ENCODE data around the gene BPIFB3. TPM values are rescaled to one million over a fixed set of nuclear protein-coding genes. Genes with fewer than 3 reads are reported as not detected.

The BPIFB3 gene
- total and polyA plus RNA-seq, 2 of the 13 experiments (the other 11 are each of a cell fraction or from before 2014, with no cell fraction given): 0.09 TPM; not detected in 1

DNA sequence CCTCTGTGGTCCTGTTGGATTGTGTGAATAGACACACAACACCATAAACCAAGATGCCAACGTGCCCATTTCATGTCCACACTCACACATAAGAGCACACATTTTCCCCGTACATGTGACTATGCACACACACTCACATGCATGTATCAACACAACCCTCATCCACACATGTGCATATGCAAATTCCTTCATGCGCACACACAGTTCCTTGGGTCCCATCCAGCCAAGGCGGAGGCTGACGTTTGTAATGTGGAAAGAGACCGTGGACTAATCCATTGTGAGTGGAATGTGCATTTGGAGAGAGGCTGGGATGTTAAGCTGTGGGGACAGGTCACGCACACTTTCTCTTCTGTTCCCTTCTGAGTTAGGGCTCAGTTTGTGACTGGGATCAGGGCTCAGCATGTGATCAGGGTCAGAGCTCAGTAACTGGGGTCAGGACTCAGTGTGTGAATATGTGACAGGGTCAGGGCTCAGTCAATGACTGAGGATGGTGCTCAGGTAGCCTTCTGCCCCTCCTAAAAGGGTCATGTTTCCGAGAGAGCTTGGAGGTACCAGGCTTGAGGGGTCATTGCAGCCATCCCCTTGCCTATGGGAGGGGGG lies 46.8 kb upstream of the BPIFB3 start (continued):
- TF ChIP-seq ZNF646 (CRISPR knock-in tag; IDR thresholded peaks at IDR 0.05): peak; percentile 93
- TF ChIP-seq KLF12 (CRISPR knock-in tag; IDR thresholded peaks at IDR 0.05; ENCODE audit: borderline replicate concordance): no peak
- no peak for TF ChIP-seq LBX2 (CRISPR knock-in tag; IDR thresholded peaks at IDR 0.05; ENCODE audit: borderline replicate concordance)
- no peak for TF ChIP-seq NCOA2 (CRISPR knock-in tag; IDR thresholded peaks at IDR 0.05)
- TF ChIP-seq SMYD3 (CRISPR knock-in tag; IDR thresholded peaks at IDR 0.05): no peak; the same call in 1 of the 2 replicates
- no peak for TF ChIP-seq ZNF235 (CRISPR knock-in tag; IDR thresholded peaks at IDR 0.05; ENCODE audit: borderline replicate concordance)
- no peak for TF ChIP-seq AGO2 (optimal IDR thresholded peaks at IDR 0.05; ENCODE audit: low read depth, low read length)
- TF ChIP-seq NRL (CRISPR knock-in tag; IDR thresholded peaks at IDR 0.05; ENCODE audit: borderline replicate concordance): no peak
- TF ChIP-seq ZNF589 (CRISPR knock-in tag; conservative IDR thresholded peaks at IDR 0.05): 0 out of 2 replicates have a peak, but pooled peaks have one; percentile 43
- no peak for TF ChIP-seq ZNF513 (CRISPR knock-in tag; conservative IDR thresholded peaks at IDR 0.05)
- no peak for TF ChIP-seq SAP130 (CRISPR knock-in tag; IDR thresholded peaks at IDR 0.05; ENCODE audit: low read depth)
- 0 out of 2 replicates have a peak, but pooled peaks have one; percentile 20 for TF ChIP-seq ARNT (IDR thresholded peaks at IDR 0.05)
- peak; percentile 90 for TF ChIP-seq NR2F6 (IDR thresholded peaks at IDR 0.05)
- peak; percentile 89 for TF ChIP-seq NR2F6 (CRISPR knock-in tag; IDR thresholded peaks at IDR 0.05)
- TF ChIP-seq ZNF225 (CRISPR knock-in tag; IDR thresholded peaks at IDR 0.05): no peak
- TF ChIP-seq ZFP36 (IDR thresholded peaks at IDR 0.05; ENCODE audit: borderline replicate concordance, low read depth, low read length, partially characterized antibody): no peak
- TF ChIP-seq ZNF720 (CRISPR knock-in tag; IDR thresholded peaks at IDR 0.05): no peak
- no peak; the same call in 1 of the 2 replicates for TF ChIP-seq ZNF713 (CRISPR knock-in tag; IDR thresholded peaks at IDR 0.05)
- TF ChIP-seq MAFF (IDR thresholded peaks at IDR 0.05; ENCODE audit: low read depth, low read length): no peak
- no peak for TF ChIP-seq LCORL (IDR thresholded peaks at IDR 0.05)
- TF ChIP-seq LCORL (CRISPR knock-in tag; IDR thresholded peaks at IDR 0.05): no peak
- no peak for TF ChIP-seq ZNF441 (CRISPR knock-in tag; IDR thresholded peaks at IDR 0.05; ENCODE audit: borderline replicate concordance)
- no peak for TF ChIP-seq MBNL3 (CRISPR knock-in tag; conservative IDR thresholded peaks at IDR 0.05)
- peak; percentile 35; the same call in 1 of the 2 replicates for TF ChIP-seq ZMAT3 (CRISPR knock-in tag; conservative IDR thresholded peaks at IDR 0.05)
- no peak for TF ChIP-seq RBAK (CRISPR knock-in tag; IDR thresholded peaks at IDR 0.05)
- TF ChIP-seq ZNF501 (CRISPR knock-in tag; IDR thresholded peaks at IDR 0.05): no peak
